ENCODE results near the gene PCDHGB5.
A peak's percentile ranks its signal among the peaks of the same experiment; 100 is the strongest.
"Not testable (repeated sequence)": the region's sequence is repeated elsewhere in the genome, so short reads cannot be mapped to it uniquely, and the experiment has no call there.

The PCDHGB5 gene

GRCh38 chr5:141374627-141375026, 23.1 kb upstream of the PCDHGB5 start:
- TF ChIP-seq POLR2A (IDR thresholded peaks at IDR 0.05; ENCODE audit: extremely low read depth, insufficient read length), result no peak
- TF ChIP-seq, protein P1, sequence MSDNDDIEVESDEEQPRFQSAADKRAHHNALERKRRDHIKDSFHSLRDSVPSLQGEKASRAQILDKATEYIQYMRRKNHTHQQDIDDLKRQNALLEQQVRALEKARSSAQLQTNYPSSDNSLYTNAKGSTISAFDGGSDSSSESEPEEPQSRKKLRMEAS (IDR thresholded peaks at IDR 0.05; ENCODE audit: low read depth, low read length), result no peak
- TF ChIP-seq, protein P2, sequence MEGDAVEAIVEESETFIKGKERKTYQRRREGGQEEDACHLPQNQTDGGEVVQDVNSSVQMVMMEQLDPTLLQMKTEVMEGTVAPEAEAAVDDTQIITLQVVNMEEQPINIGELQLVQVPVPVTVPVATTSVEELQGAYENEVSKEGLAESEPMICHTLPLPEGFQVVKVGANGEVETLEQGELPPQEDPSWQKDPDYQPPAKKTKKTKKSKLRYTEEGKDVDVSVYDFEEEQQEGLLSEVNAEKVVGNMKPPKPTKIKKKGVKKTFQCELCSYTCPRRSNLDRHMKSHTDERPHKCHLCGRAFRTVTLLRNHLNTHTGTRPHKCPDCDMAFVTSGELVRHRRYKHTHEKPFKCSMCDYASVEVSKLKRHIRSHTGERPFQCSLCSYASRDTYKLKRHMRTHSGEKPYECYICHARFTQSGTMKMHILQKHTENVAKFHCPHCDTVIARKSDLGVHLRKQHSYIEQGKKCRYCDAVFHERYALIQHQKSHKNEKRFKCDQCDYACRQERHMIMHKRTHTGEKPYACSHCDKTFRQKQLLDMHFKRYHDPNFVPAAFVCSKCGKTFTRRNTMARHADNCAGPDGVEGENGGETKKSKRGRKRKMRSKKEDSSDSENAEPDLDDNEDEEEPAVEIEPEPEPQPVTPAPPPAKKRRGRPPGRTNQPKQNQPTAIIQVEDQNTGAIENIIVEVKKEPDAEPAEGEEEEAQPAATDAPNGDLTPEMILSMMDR (IDR thresholded peaks at IDR 0.05; ENCODE audit: low read depth, low read length), result no peak
- no peak for TF ChIP-seq MYC (IDR thresholded peaks at IDR 0.05; ENCODE audit: low read depth, low read length)

GRCh38 chr5:141375444-141376155, 22.1 kb upstream of the PCDHGB5 start:
- TF ChIP-seq, protein P2 (IDR thresholded peaks at IDR 0.05; ENCODE audit: low read depth, low read length), result peak; percentile 1
- not testable (repeated sequence) for H3K4me3 ChIP-seq (ENCODE audit: low read depth, low read length); DNase-seq (ENCODE audit: low read depth)

More at GRCh38 chr5:141374627-141375026, 23.1 kb upstream of the PCDHGB5 start:
- no peak overlapping the region for H3K4me3 ChIP-seq (ENCODE audit: low read depth, low read length)
- no peak for DNase-seq (ENCODE audit: low read depth)

DNA sequence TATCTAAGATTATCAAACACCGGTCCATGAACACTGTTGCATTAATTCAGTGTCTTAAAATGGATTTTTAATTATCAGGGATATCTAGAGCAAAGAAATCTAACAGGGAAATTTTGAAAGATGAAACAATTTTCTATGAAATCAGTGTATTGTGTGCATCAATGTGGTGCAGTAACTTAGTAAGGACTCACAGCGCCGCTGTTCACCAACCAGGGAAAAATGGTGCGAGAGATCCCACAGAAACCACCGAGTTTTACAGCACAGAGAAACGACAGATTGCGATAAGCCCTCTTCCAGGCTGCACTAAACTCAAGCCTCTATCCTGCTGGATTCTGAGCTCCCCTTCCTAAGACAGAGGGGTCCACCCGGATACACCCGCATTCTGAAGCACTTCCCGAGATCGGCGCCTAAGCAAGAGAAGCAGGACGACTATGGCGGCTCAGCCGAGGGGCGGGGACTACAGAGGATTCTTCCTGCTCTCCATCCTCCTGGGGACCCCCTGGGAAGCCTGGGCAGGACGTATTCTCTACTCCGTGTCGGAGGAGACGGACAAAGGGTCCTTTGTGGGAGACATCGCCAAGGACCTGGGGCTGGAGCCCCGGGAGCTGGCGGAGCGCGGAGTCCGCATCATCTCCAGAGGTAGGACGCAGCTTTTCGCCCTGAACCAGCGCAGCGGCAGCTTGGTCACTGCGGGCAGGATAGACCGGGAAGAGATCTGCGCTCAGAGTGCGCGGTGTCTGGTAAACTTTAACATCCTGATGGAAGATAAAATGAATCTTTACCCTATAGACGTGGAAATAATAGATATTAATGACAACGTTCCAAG, 15.1 kb upstream of the PCDHGB5 start, which contains the start of gene PCDHGA7:
PCDHGA7 (plus strand) TSS at position 274 of the 826 bp plus-strand sequence; CDS start at position 432, 158 bp downstream.
- TF ChIP-seq, protein P2 (IDR thresholded peaks at IDR 0.05; ENCODE audit: low read depth, low read length), result peak; percentile 18
- TF ChIP-seq, protein P1 (IDR thresholded peaks at IDR 0.05; ENCODE audit: low read depth, low read length), result no peak
- no peak for TF ChIP-seq POLR2A (IDR thresholded peaks at IDR 0.05; ENCODE audit: extremely low read depth, insufficient read length)
- TF ChIP-seq MYC (IDR thresholded peaks at IDR 0.05; ENCODE audit: low read depth, low read length), result no peak
- no peak within 1 kb of the TSS for H3K4me3 ChIP-seq (ENCODE audit: low read depth, low read length)
- peak; percentile 28 for DNase-seq (ENCODE audit: low read depth)

DNA sequence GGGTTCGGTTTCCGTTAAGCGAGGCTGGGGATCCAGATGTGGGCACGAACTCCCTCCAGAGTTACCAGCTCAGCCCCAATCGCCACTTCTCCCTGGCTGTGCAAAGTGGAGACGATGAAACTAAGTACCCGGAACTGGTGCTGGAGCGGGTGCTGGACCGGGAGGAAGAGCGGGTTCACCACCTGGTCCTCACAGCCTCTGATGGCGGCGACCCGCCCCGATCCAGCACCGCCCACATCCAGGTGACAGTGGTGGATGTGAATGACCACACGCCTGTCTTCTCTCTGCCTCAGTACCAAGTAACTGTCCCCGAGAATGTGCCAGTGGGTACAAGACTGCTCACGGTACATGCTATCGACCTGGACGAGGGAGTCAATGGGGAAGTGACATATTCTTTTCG, 14.4 kb upstream of the PCDHGB5 start:
- DNase-seq (ENCODE audit: low read depth), result no peak
- H3K4me3 ChIP-seq (ENCODE audit: low read depth, low read length), result no peak overlapping the region
- TF ChIP-seq POLR2A (IDR thresholded peaks at IDR 0.05; ENCODE audit: extremely low read depth, insufficient read length) (no peak), MYC (IDR thresholded peaks at IDR 0.05; ENCODE audit: low read depth, low read length) (no peak)
- TF ChIP-seq, protein P1 (IDR thresholded peaks at IDR 0.05; ENCODE audit: low read depth, low read length), result no peak
- TF ChIP-seq, protein P2 (IDR thresholded peaks at IDR 0.05; ENCODE audit: low read depth, low read length), result no peak

GRCh38 chr5:141384471-141385267, 13.1 kb upstream of the PCDHGB5 start:
- H3K4me3 ChIP-seq (ENCODE audit: low read depth, low read length), result no peak overlapping the region
- TF ChIP-seq MYC (IDR thresholded peaks at IDR 0.05; ENCODE audit: low read depth, low read length), result no peak
- TF ChIP-seq, protein P1 (IDR thresholded peaks at IDR 0.05; ENCODE audit: low read depth, low read length), result no peak
- TF ChIP-seq POLR2A (IDR thresholded peaks at IDR 0.05; ENCODE audit: extremely low read depth, insufficient read length), result no peak
- TF ChIP-seq, protein P2 (IDR thresholded peaks at IDR 0.05; ENCODE audit: low read depth, low read length), result no peak
- no peak for DNase-seq (ENCODE audit: low read depth)

GRCh38 chr5:141387557-141388311, 10.0 kb upstream of the PCDHGB5 start, which contains the start of gene PCDHGB4:
TSS of gene PCDHGB4 (plus strand) at chr5:141387698. CDS start at chr5:141387885, 187 bp downstream.
- not testable (repeated sequence) for H3K4me3 ChIP-seq (ENCODE audit: low read depth, low read length); DNase-seq (ENCODE audit: low read depth)

Measured in NB4 (cell line).